ENCODE data around the gene SLIT3.

The SLIT3 gene

DNA sequence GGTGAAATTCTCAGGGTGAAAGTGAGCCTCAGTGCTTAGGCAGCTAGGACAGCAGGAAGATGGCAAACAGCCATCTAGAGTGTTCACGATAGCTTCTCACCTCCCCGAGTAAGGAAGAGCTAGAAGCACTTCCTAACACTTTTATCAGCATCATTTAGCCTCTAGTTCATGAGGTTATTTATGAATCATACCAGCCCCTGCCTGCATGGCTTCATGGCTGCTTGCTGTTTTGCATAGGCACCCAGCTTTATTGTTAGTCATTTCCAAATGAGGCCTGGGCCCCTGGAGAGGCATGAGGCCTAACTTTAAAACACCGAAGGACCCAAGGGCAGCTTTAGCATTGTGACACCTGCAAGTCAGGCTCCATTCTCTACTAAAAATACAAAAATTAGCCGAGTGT lies 586.9 kb downstream of the SLIT3 start:
- FAIRE-seq = no peak

DNA sequence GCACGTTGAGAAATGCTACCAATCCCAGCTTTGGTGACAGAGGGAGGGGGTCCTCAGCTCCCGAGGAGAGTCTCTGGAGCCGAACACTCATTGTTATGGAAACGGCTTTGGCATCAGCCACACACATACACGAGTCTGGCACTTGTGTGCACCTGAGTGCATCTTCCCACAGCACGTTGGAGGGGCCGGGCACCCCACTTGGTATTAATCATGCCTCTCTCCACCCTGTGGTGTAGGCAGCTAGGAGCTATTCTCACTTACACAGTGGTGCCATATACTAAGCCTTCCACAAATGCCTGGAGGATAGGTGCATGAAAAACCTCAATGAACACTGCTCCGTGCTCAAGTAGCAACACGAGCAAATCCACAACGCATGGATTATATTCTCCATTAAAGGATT lies 587.9 kb downstream of the SLIT3 start:
- no peak for FAIRE-seq

DNA sequence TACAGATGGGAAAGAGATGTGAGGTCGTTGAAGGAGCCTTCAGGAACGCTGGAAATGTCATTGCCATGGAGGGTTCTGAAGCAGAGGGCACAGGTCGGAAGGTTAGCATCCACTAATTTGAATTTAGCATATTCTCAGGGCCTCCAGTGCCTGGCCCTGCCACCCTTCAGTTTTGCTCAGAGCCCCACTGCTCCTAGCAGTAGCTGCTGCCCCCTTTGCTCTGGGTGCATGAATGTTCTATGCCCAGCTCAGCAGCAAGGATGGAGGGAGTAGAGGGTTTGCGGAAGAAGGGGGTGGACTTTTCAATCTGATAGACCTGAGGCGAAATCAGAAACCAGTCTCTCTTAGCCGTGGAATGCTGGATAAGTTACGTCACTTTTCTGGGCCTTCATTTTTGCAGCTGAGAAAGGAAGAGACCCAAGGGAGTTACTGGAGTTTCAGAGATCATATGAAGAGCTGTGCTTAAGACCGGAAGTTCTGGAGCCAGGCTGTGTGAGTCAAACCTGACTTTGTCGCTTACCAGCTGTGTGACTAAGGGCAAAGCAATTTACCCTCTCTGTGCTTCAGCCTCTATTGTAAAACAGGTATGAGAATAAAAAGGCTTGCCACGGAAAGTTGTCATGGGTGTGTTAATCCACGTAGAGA lies 588.5 kb downstream of the SLIT3 start:
- FAIRE-seq = no peak

DNA sequence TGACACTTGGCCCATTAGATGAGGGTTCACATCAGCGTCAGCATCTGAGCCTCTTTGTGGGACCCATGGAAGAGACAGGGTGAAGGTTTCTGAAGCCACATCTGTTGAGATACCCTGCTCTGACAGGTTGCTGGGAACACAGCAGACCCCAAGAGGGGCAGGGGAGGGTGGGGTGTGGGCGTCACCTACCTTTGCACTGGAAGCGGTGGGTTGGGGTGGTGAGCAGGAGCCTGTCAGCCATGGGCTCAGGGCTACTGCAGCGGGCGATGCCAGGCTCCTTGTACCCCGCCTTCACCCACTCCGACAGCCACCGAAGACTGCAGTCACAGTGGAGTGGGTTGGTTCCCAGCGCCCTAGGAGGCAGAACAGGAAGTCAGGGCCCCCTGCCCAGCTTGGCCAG lies 590.2 kb downstream of the SLIT3 start:
- FAIRE-seq = no peak

- no peak for FAIRE-seq
Observed at GRCh38 chr5:168707716-168708695, 592.9 kb downstream of the SLIT3 start.

- FAIRE-seq = no peak
Observed at GRCh38 chr5:168706655-168707069, 594.3 kb downstream of the SLIT3 start.

DNA sequence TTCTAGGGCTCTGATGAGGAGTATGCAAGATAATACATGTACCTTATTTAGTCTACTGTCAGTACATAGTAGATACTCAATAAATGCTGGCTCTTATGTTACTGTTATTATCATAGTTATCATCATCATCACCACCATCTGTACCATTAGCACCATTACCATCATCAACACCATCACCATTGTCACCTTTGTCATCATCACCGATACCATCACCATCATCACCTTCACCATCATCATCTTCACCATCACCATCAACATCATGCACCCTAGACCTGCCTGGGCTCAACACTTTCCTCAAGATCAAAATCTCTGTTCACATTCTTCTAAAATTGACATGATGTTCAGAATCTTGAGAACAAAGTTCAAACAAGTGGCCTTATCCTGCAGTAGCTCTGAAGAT lies 595.6 kb downstream of the SLIT3 start:
- FAIRE-seq = no peak

GRCh38 chr5:168702511-168702910 lies 598.4 kb downstream of the SLIT3 start:
- no peak for FAIRE-seq

- FAIRE-seq = no peak
Observed at GRCh38 chr5:168701641-168702040, 599.3 kb downstream of the SLIT3 start.

DNA sequence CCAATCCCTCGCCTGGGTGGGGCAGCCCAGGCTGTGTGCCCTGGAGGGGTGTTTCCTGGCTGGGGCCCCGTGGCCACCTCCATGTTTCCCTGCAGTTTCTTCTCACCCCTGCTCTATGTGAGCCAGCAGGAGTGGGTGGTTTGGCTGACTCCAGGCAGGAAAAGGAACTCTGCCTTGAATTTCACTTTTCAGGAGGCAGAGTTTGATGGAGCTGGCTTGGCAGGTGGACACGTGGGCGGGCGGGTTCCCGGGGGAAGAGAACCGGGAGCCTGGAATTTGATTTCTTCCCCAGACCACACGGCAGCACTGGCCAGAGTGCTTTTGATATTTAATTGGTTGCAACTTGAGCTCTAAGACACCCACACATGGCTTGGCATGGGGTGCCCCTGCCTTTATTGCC lies 601.9 kb downstream of the SLIT3 start:
- no peak for FAIRE-seq

- no peak for FAIRE-seq
Observed at GRCh38 chr5:168697034-168697720, 603.8 kb downstream of the SLIT3 start.

DNA sequence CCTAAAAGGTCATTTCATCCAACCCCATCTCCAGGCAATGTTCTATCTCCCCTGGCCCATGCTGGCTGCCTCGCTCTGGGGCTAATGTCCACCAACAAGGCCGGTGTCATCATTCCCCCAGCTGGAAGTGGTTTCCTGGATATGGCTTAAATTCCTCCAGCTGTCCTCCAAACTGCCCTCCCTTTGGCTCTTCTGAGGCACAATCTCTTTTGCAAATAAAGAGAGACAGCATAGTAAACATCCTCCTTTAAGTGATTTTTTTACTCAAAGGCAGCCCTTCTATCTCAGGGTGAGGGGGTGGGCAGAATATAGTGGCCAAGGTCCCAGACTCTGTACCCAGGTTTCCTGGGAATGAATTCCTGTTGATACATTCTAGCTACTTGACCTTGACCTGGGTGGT lies 604.3 kb downstream of the SLIT3 start:
- no peak for FAIRE-seq

DNA sequence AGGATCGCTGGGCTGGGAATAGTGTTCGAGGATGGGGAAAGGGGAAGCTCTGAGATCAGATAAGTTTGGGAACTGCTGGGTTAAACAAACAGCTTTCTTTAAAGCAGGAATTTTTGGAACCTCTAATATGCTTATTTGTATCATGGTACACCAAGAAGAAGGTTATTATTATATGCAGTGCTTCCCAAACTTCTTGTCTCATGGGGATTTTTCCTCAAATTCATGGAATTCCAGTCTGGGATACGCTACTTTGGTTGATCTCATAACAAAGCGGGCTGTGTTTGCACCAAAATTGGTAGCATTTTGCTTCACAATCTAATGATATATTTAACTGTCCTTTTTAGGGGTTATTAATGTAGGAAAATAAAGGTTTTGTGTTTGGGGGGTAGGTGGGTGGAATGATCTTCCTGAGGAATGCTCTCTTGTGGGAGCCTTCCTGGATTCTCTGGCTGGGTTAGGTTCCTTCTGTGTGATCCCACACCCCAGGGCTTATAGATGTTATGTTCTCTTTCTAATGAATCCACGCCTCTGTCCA lies 605.6 kb downstream of the SLIT3 start:
- FAIRE-seq = no peak

- no peak for FAIRE-seq
Observed at GRCh38 chr5:168694289-168694688, 606.6 kb downstream of the SLIT3 start.

DNA sequence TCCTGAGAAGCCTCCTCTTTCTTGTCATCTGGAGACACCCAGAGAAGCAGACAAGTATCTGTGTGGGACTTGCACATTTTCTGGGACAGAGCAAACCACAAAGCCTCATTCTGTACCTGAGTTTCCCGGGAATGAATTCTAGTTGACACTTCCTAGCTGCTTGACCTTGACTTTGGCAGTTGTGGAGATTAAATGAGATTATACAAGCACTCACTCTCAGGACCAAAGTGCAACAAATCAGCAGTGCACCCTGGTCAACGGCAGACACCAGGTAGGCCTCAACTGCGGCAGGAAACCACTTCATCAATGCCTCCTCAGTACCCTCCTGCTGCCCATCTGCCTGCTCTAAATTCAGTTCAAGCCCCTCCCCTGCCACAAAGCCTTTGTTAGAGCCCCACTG lies 607.1 kb downstream of the SLIT3 start:
- no peak for FAIRE-seq

- FAIRE-seq = no peak
Observed at GRCh38 chr5:168693297-168693696, 607.6 kb downstream of the SLIT3 start.

- no peak for FAIRE-seq
Observed at GRCh38 chr5:168691891-168692290, 609.0 kb downstream of the SLIT3 start.

DNA sequence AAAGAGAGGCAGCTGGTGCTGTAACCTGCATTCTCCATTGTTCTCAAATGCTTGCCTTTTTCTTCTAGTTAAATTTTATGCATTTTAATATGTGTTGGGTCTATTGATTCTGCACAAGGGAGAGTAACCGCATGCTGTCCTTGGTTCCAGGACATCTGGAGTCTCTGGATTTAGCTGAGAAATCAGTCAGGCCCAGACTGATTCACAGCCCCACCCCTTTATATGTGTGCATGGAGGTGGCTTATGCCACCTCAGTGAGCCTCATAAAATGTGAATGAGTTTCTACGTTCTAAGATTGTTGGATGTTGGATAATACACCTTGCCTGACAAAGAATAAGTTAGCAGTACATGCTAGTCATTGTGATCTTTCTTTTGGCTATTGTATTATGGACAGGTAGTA lies 611.7 kb downstream of the SLIT3 start:
- FAIRE-seq = no peak

- no peak for FAIRE-seq
Observed at GRCh38 chr5:168686837-168687236, 614.1 kb downstream of the SLIT3 start.

- no peak for FAIRE-seq
Observed at GRCh38 chr5:168685566-168685965, 615.4 kb downstream of the SLIT3 start.

- FAIRE-seq = no peak
Observed at GRCh38 chr5:168683927-168684295, 617.0 kb downstream of the SLIT3 start.

DNA sequence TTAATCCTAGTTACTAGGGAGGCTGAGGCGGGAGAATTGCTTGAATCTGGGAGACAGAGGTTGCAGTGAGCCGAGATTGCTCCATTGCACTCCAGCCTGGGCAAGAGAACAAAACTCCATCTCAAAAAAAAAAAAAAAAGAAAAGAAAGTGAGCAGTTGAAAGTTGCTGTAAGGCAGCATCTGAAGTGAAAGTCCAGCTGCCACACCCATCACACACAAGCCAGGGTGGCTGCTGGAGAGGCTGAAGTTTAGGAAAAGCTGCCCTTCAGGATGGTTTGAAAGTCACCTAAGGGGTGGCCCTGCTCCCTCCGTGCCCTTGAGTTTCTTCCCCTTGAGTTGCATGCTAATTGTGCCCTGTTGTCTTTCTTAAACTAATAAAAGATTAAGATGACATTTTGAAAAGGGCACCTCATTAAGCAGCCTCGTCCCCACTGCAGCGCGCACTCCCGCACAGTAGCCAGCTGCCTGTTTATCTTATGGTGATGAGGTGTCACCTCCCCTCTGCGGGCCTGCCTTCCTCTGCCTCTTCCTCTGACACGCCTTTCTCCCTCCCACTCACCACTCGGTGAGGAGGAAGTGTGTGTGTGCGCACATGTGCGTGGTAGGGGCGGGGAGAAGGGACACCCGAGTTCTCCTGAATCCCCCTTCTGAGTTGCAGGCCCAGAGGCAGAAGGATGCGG lies 617.6 kb downstream of the SLIT3 start:
- FAIRE-seq = no peak

Data from A204.1 (cell line).